WTC11 (cell line): Measurements from ENCODE around the gene CLDN7. TPM values are rescaled to one million over a fixed set of nuclear protein-coding genes. Genes with fewer than 3 reads are reported as not detected.
A peak's percentile ranks its signal among the peaks of the same experiment; 100 is the strongest.

Source experiments
- ATF1 ChIP-seq: sonication (generic); formaldehyde crosslinking; IDR thresholded peaks from 2 replicates; pipeline ENCODE4 v1.8.1; 2023; ENCODE audit warnings: mild to moderate bottlenecking, moderate library complexity, missing genetic modification reagents
- ETV6 ChIP-seq: sonication (generic); formaldehyde crosslinking; IDR thresholded peaks from 2 replicates; pipeline ENCODE4 v1.8.1; 2022; ENCODE audit warnings: mild to moderate bottlenecking, missing genetic modification reagents
- FOXJ3 ChIP-seq: sonication (generic); formaldehyde crosslinking; IDR thresholded peaks from 2 replicates; pipeline ENCODE4 v1.9.0; 2021; ENCODE audit warnings: missing genetic modification reagents, mild to moderate bottlenecking, borderline replicate concordance
- FOXP1 ChIP-seq: sonication (generic); formaldehyde crosslinking; IDR thresholded peaks from 2 replicates; pipeline ENCODE4 v1.8.0; 2022; ENCODE audit warnings: missing genetic modification reagents, mild to moderate bottlenecking, moderate library complexity, borderline replicate concordance
- GTF2I ChIP-seq: fragments of 250-450 bp; sonication (Bioruptor Pico); conservative IDR thresholded peaks from 2 replicates; pipeline ENCODE4 v1.4.0; 2021; ENCODE audit warnings: mild to moderate bottlenecking
- JUN ChIP-seq: sonication (generic); formaldehyde crosslinking; IDR thresholded peaks from 2 replicates; pipeline ENCODE4 v1.8.0; 2023; ENCODE audit warnings: mild to moderate bottlenecking, missing genetic modification reagents
- MYBL2 ChIP-seq: sonication (generic); formaldehyde crosslinking; IDR thresholded peaks from 2 replicates; pipeline ENCODE4 v1.8.1; 2023; ENCODE audit warnings: mild to moderate bottlenecking, moderate library complexity, missing genetic modification reagents
- NFE2L1 ChIP-seq: sonication (generic); formaldehyde crosslinking; IDR thresholded peaks from 2 replicates; pipeline ENCODE4 v1.8.1; 2023; ENCODE audit warnings: missing genetic modification reagents
- RELA ChIP-seq: sonication (generic); formaldehyde crosslinking; IDR thresholded peaks from 2 replicates; pipeline ENCODE4 v1.8.1; 2022; ENCODE audit warnings: missing genetic modification reagents, mild to moderate bottlenecking, borderline replicate concordance
- SP1 ChIP-seq: sonication (generic); formaldehyde crosslinking; conservative IDR thresholded peaks from 2 replicates; pipeline ENCODE4 v1.8.1; 2022; ENCODE audit warnings: missing genetic modification reagents
- TCF7 ChIP-seq: sonication (generic); formaldehyde crosslinking; IDR thresholded peaks from 2 replicates; pipeline ENCODE4 v1.8.0; 2022; ENCODE audit warnings: mild to moderate bottlenecking, low read depth, missing genetic modification reagents, moderate library complexity
- TEAD4 ChIP-seq: sonication (generic); formaldehyde crosslinking; IDR thresholded peaks from 2 replicates; pipeline ENCODE4 v1.8.0; 2022; ENCODE audit warnings: mild to moderate bottlenecking, missing genetic modification reagents
- ZNF121 ChIP-seq: sonication (generic); formaldehyde crosslinking; IDR thresholded peaks from 2 replicates; pipeline ENCODE4 v1.8.0; 2023; ENCODE audit warnings: missing genetic modification reagents
- ZNF219 ChIP-seq: sonication (generic); formaldehyde crosslinking; IDR thresholded peaks from 2 replicates; pipeline ENCODE4 v1.8.0; 2023; ENCODE audit warnings: missing genetic modification reagents, mild to moderate bottlenecking, borderline replicate concordance
- ZNF423 ChIP-seq: fragments of 250-450 bp; sonication (Bioruptor Pico); IDR thresholded peaks from 2 replicates; pipeline ENCODE4 v2.1.2; 2022; ENCODE audit warnings: mild to moderate bottlenecking, moderate library complexity
- total RNA-seq: library from RNA; stranded (reverse); gene quantifications from 3 replicates; pipeline ENCODE4 v1.2.3, GENCODE V29; 2021
- TF ChIP-seq, protein P1 (sequence below): sonication (generic); formaldehyde crosslinking; IDR thresholded peaks from 2 replicates; pipeline ENCODE4 v1.8.0; 2022; ENCODE audit warnings: missing genetic modification reagents
- TF ChIP-seq, protein P2 (sequence below): sonication (generic); formaldehyde crosslinking; IDR thresholded peaks from 2 replicates; pipeline ENCODE4 v1.8.1; 2023; ENCODE audit warnings: mild to moderate bottlenecking, missing genetic modification reagents, borderline replicate concordance
- TF ChIP-seq, protein P3 (sequence below): sonication (generic); formaldehyde crosslinking; IDR thresholded peaks from 2 replicates; pipeline ENCODE4 v1.8.0; 2022; ENCODE audit warnings: mild to moderate bottlenecking, missing genetic modification reagents
- TF ChIP-seq, protein P4 (sequence below): sonication (generic); formaldehyde crosslinking; IDR thresholded peaks from 2 replicates; pipeline ENCODE4 v1.8.1; 2022; ENCODE audit warnings: mild to moderate bottlenecking, moderate library complexity, missing genetic modification reagents
- TF ChIP-seq, protein P5 (sequence below): sonication (generic); formaldehyde crosslinking; IDR thresholded peaks from 2 replicates; pipeline ENCODE4 v1.8.1; 2023; ENCODE audit warnings: mild to moderate bottlenecking, missing genetic modification reagents
- TF ChIP-seq, protein P6 (sequence below): sonication (generic); formaldehyde crosslinking; IDR thresholded peaks from 2 replicates; pipeline ENCODE4 v1.8.0; 2022; ENCODE audit warnings: mild to moderate bottlenecking, missing genetic modification reagents
- TF ChIP-seq, protein P7 (sequence below): sonication (generic); formaldehyde crosslinking; IDR thresholded peaks from 2 replicates; pipeline ENCODE4 v1.8.1; 2023; ENCODE audit warnings: mild to moderate bottlenecking, missing genetic modification reagents, moderate library complexity
- TF ChIP-seq, protein P8 (sequence below): fragments of 250-450 bp; sonication (Bioruptor Pico); IDR thresholded peaks from 2 replicates; pipeline ENCODE4 v1.9.0; 2021; ENCODE audit warnings: mild to moderate bottlenecking, borderline replicate concordance

CLDN7 gene
- total RNA-seq, 1 experiment from 2014 or later, result 136 TPM

DNA sequence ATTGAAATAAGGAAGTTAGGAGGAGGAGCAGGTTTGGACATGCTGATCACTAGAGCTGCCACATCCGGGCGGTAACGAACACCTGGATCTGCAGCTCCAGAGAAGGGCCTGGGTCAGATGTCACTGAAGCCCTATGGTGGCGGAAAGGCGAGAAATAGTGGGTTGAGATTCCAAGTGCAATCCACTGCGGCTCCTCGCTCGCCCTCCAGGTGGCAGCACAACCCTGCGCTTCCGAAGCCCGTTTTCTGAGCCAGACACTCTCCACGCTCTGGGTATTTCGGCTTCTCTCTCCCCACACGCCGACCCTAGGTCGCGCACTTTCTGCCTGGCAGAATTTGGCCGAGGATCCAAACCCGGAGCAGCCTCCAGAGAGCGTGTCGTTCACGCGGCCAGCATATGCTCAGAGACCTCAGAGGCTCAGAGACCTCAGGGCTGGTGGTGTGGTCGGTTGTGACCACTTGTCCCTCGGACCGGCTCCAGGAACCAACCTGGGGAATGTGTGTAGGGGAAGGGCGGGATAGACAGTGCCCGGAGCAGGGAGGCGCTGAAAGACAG, 18.3 kb upstream of the CLDN7 start (continued):
- TF ChIP-seq, protein P1, sequence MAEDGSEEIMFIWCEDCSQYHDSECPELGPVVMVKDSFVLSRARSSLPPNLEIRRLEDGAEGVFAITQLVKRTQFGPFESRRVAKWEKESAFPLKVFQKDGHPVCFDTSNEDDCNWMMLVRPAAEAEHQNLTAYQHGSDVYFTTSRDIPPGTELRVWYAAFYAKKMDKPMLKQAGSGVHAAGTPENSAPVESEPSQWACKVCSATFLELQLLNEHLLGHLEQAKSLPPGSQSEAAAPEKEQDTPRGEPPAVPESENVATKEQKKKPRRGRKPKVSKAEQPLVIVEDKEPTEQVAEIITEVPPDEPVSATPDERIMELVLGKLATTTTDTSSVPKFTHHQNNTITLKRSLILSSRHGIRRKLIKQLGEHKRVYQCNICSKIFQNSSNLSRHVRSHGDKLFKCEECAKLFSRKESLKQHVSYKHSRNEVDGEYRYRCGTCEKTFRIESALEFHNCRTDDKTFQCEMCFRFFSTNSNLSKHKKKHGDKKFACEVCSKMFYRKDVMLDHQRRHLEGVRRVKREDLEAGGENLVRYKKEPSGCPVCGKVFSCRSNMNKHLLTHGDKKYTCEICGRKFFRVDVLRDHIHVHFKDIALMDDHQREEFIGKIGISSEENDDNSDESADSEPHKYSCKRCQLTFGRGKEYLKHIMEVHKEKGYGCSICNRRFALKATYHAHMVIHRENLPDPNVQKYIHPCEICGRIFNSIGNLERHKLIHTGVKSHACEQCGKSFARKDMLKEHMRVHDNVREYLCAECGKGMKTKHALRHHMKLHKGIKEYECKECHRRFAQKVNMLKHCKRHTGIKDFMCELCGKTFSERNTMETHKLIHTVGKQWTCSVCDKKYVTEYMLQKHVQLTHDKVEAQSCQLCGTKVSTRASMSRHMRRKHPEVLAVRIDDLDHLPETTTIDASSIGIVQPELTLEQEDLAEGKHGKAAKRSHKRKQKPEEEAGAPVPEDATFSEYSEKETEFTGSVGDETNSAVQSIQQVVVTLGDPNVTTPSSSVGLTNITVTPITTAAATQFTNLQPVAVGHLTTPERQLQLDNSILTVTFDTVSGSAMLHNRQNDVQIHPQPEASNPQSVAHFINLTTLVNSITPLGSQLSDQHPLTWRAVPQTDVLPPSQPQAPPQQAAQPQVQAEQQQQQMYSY (CRISPR knock-in tag), result peak; percentile 97
- TF ChIP-seq, protein P2, sequence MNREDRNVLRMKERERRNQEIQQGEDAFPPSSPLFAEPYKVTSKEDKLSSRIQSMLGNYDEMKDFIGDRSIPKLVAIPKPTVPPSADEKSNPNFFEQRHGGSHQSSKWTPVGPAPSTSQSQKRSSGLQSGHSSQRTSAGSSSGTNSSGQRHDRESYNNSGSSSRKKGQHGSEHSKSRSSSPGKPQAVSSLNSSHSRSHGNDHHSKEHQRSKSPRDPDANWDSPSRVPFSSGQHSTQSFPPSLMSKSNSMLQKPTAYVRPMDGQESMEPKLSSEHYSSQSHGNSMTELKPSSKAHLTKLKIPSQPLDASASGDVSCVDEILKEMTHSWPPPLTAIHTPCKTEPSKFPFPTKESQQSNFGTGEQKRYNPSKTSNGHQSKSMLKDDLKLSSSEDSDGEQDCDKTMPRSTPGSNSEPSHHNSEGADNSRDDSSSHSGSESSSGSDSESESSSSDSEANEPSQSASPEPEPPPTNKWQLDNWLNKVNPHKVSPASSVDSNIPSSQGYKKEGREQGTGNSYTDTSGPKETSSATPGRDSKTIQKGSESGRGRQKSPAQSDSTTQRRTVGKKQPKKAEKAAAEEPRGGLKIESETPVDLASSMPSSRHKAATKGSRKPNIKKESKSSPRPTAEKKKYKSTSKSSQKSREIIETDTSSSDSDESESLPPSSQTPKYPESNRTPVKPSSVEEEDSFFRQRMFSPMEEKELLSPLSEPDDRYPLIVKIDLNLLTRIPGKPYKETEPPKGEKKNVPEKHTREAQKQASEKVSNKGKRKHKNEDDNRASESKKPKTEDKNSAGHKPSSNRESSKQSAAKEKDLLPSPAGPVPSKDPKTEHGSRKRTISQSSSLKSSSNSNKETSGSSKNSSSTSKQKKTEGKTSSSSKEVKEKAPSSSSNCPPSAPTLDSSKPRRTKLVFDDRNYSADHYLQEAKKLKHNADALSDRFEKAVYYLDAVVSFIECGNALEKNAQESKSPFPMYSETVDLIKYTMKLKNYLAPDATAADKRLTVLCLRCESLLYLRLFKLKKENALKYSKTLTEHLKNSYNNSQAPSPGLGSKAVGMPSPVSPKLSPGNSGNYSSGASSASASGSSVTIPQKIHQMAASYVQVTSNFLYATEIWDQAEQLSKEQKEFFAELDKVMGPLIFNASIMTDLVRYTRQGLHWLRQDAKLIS (CRISPR knock-in tag), result peak; percentile 60; the same call in 1 of the 2 replicates
- TF ChIP-seq TEAD4 (CRISPR knock-in tag), result no peak
- TF ChIP-seq, protein P3, sequence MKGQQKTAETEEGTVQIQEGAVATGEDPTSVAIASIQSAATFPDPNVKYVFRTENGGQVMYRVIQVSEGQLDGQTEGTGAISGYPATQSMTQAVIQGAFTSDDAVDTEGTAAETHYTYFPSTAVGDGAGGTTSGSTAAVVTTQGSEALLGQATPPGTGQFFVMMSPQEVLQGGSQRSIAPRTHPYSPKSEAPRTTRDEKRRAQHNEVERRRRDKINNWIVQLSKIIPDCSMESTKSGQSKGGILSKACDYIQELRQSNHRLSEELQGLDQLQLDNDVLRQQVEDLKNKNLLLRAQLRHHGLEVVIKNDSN (CRISPR knock-in tag), result no peak
- TF ChIP-seq, protein P4, sequence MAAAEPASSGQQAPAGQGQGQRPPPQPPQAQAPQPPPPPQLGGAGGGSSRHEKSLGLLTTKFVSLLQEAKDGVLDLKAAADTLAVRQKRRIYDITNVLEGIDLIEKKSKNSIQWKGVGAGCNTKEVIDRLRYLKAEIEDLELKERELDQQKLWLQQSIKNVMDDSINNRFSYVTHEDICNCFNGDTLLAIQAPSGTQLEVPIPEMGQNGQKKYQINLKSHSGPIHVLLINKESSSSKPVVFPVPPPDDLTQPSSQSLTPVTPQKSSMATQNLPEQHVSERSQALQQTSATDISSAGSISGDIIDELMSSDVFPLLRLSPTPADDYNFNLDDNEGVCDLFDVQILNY (CRISPR knock-in tag), result 0 out of 2 replicates have a peak, but pooled peaks have one; percentile 40
- TF ChIP-seq ATF1 (CRISPR knock-in tag), result no peak
- peak; percentile 65 for TF ChIP-seq MYBL2
- peak; percentile 59 for TF ChIP-seq SP1
- TF ChIP-seq, protein P5, sequence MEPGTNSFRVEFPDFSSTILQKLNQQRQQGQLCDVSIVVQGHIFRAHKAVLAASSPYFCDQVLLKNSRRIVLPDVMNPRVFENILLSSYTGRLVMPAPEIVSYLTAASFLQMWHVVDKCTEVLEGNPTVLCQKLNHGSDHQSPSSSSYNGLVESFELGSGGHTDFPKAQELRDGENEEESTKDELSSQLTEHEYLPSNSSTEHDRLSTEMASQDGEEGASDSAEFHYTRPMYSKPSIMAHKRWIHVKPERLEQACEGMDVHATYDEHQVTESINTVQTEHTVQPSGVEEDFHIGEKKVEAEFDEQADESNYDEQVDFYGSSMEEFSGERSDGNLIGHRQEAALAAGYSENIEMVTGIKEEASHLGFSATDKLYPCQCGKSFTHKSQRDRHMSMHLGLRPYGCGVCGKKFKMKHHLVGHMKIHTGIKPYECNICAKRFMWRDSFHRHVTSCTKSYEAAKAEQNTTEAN (CRISPR knock-in tag), result 0 out of 2 replicates have a peak, but pooled peaks have one; percentile 86
- TF ChIP-seq, protein P6, sequence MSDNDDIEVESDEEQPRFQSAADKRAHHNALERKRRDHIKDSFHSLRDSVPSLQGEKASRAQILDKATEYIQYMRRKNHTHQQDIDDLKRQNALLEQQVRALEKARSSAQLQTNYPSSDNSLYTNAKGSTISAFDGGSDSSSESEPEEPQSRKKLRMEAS (CRISPR knock-in tag), result peak; percentile 87
- no peak for TF ChIP-seq TCF7 (CRISPR knock-in tag)
- no peak for TF ChIP-seq RELA (CRISPR knock-in tag)
- TF ChIP-seq, protein P7, sequence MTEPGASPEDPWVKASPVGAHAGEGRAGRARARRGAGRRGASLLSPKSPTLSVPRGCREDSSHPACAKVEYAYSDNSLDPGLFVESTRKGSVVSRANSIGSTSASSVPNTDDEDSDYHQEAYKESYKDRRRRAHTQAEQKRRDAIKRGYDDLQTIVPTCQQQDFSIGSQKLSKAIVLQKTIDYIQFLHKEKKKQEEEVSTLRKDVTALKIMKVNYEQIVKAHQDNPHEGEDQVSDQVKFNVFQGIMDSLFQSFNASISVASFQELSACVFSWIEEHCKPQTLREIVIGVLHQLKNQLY (CRISPR knock-in tag), result no peak
- no peak for TF ChIP-seq JUN (CRISPR knock-in tag)
- 0 out of 2 replicates have a peak, but pooled peaks have one; percentile 72 for TF ChIP-seq NFE2L1 (CRISPR knock-in tag)
- peak; percentile 46; the same call in 1 of the 2 replicates for TF ChIP-seq FOXP1 (CRISPR knock-in tag)
- TF ChIP-seq ETV6 (CRISPR knock-in tag), result peak; percentile 87
- TF ChIP-seq ZNF219 (CRISPR knock-in tag), result no peak
- TF ChIP-seq, protein P8, sequence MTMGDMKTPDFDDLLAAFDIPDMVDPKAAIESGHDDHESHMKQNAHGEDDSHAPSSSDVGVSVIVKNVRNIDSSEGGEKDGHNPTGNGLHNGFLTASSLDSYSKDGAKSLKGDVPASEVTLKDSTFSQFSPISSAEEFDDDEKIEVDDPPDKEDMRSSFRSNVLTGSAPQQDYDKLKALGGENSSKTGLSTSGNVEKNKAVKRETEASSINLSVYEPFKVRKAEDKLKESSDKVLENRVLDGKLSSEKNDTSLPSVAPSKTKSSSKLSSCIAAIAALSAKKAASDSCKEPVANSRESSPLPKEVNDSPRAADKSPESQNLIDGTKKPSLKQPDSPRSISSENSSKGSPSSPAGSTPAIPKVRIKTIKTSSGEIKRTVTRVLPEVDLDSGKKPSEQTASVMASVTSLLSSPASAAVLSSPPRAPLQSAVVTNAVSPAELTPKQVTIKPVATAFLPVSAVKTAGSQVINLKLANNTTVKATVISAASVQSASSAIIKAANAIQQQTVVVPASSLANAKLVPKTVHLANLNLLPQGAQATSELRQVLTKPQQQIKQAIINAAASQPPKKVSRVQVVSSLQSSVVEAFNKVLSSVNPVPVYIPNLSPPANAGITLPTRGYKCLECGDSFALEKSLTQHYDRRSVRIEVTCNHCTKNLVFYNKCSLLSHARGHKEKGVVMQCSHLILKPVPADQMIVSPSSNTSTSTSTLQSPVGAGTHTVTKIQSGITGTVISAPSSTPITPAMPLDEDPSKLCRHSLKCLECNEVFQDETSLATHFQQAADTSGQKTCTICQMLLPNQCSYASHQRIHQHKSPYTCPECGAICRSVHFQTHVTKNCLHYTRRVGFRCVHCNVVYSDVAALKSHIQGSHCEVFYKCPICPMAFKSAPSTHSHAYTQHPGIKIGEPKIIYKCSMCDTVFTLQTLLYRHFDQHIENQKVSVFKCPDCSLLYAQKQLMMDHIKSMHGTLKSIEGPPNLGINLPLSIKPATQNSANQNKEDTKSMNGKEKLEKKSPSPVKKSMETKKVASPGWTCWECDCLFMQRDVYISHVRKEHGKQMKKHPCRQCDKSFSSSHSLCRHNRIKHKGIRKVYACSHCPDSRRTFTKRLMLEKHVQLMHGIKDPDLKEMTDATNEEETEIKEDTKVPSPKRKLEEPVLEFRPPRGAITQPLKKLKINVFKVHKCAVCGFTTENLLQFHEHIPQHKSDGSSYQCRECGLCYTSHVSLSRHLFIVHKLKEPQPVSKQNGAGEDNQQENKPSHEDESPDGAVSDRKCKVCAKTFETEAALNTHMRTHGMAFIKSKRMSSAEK, result no peak
- no peak for TF ChIP-seq FOXJ3 (CRISPR knock-in tag)
- TF ChIP-seq ZNF423 (CRISPR knock-in tag), result no peak
- no peak for TF ChIP-seq GTF2I (CRISPR knock-in tag)
- TF ChIP-seq ZNF121, result no peak
